ENCODE data around the gene YTHDC1. TPM values are rescaled to one million over a fixed set of nuclear protein-coding genes. Genes with fewer than 3 reads are reported as not detected.
A peak's percentile ranks its signal among the peaks of the same experiment; 100 is the strongest.
"Not testable (repeated sequence)": the region's sequence is repeated elsewhere in the genome, so short reads cannot be mapped to it uniquely, and the experiment has no call there.

YTHDC1 gene
- 10 to 100 TPM; 48.6 to 51.9 TPM for total RNA-seq
- long read RNA-seq, partial matches to known transcripts, result 1 of 2 reads
- long read RNA-seq, other reads (novel, unspliced or antisense), result 1 of 2 reads

- peak; percentile 98 for DNase-seq
- peak; percentile 99 to 100 for ATAC-seq
- intact Hi-C loops (cut with DNase I), result no loop called here
Observed at GRCh38 chr4:68349649-68350360, at the start of gene YTHDC1. TSS of gene YTHDC1 (minus strand) at chr4:68350090. CDS start at chr4:68349753, 337 bp downstream.

DNA sequence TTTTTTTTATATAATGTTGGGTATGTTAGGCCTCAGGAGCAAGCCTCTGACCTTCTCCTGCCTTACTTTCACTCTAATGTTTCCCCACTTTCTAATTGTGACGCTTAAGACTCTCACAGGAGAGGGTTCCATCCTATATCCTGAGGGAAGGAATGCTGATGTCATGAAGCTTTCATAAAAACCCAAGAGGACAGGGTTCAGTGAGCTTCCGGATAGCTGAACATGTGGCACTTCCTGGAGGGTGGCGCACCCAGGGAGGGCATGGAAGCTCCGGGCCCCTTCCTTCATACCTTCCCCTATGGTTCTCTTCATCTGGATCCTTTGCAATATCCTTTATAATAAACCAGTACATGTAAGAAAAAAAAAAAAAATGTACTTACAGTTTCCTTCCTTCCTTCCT, 49.4 kb upstream of the YTHDC1 start:
- no peak for DNase-seq
- intact Hi-C loops (cut with DNase I), result no loop called here
- no peak for ATAC-seq

- intact Hi-C loops (cut with DNase I), result no loop called here
- no peak for ATAC-seq
- no peak for DNase-seq
Observed at GRCh38 chr4:68396756-68397155, 46.9 kb upstream of the YTHDC1 start.

DNA sequence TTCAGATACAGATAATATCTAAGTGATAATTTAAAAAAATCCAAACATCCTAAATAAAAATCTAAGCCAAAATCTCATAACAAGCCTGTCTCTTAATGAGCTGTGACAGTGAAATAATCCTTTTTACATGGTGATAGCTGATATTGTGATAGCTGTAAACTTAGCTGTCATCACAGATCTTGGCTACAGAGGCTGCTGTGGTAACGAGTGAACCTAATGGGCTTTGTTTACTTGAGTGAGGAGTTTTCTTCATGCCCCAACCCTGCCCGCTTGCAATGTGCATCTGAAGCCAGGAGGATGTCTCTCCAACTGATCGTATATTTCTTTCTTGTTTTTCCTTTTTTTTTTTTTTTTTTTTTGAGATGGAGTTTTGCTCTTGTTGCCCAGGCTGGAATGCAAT, 41.5 kb upstream of the YTHDC1 start:
- no peak for ATAC-seq
- no peak for DNase-seq
- intact Hi-C loops (cut with DNase I), result no loop called here

GRCh38 chr4:68390205-68390935, 40.5 kb upstream of the YTHDC1 start:
- ATAC-seq (no peak), DNase-seq (no peak)

DNA sequence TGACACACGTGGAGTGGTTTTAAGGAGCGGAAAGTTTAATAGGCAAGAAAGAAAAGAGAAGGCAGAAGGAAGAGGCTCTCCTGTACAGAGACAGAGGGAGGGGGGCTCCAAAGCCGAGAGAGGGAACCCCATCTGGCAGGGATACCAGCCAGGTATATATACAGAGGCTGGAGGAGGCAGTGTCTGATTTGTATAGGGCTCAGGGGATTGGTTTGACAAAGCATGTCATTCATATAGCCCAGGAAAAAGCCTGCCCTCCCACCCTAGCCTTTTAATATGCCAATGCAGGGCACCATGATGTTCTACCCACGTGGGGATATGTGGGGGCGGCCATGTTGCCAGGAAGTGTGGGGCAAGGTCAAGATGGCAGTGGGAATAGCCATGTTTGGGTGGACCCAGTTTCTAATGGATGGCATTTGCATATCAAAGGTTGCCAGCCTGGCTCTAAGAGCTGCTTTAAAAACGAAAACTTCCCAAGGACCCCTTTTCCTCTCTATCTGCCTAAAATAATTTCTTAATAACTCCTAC, 39.6 kb upstream of the YTHDC1 start:
- ATAC-seq; DNase-seq; intact Hi-C loops (cut with DNase I): not testable (repeated sequence)

More at GRCh38 chr4:68390205-68390935, 40.5 kb upstream of the YTHDC1 start:
- intact Hi-C loops (cut with DNase I), result no loop called here

GRCh38 chr4:68388347-68388865, 38.5 kb upstream of the YTHDC1 start:
- ATAC-seq, result no peak
- intact Hi-C loops (cut with DNase I), result no loop called here
- no peak for DNase-seq

DNA sequence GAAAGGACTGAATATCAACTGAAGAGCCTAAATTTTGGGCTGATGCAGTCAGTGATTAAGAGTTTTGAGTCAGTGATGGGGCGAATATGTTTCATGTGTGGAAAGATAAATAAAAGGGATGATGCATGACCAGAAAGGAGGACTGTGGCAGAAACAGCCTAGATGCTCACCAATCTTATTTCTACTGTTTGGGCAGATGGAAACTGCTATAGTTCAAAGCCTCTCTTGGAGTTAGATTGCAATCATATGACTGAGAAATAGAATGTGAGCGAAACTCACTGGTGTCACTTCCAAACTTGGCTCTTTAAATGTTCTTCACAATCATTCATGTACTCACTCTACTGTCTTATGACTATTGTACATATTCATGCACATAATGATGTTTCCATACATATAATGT, 35.4 kb upstream of the YTHDC1 start:
- intact Hi-C loops (cut with DNase I), result no loop called here
- ATAC-seq, result no peak
- no peak for DNase-seq

GRCh38 chr4:68383115-68383514, 33.2 kb upstream of the YTHDC1 start:
- no peak for ATAC-seq
- intact Hi-C loops (cut with DNase I), result no loop called here
- no peak for DNase-seq

GRCh38 chr4:68378226-68378625, 28.3 kb upstream of the YTHDC1 start:
- no peak for ATAC-seq
- intact Hi-C loops (cut with DNase I), result loop anchor here in 1 of 2 donors (5.0 kb wide), 1 partner anchor 106 kb away; no protein-coding TSS in a partner anchor
- DNase-seq, result no peak

- intact Hi-C loops (cut with DNase I), result loop anchor here (2.0 to 5.0 kb wide), 2 partner anchors 103 to 104 kb away; no protein-coding TSS in a partner anchor
- ATAC-seq, result peak; percentile 56 to 62
- no peak for DNase-seq
Observed at GRCh38 chr4:68375667-68376559, 26.0 kb upstream of the YTHDC1 start.

DNA sequence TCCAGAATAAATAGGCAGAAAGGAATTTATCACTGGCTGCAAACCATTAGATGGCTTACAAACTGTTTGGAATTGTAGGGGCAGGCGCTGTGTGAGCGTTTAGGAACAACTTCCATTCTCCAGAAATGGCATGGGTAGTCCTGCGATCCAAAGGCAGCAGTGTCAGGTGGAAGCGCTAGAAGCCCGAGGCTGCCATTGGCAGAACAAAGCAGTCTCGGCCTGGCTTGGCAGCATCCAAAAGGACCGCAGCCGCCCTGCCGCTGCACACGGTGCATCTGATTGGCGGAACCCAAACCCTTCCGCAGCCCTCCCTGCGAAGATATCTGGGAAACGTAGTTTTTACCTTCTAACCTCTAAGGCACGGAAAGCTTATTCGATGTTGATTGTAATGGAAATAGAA, 23.6 kb upstream of the YTHDC1 start:
- DNase-seq (peak; percentile 85), ATAC-seq (peak; percentile 99 to 100)
- intact Hi-C loops (cut with DNase I), result no loop called here

- ATAC-seq (no peak), DNase-seq (no peak)
- intact Hi-C loops (cut with DNase I), result no loop called here
Observed at GRCh38 chr4:68372588-68372987, 22.7 kb upstream of the YTHDC1 start.

GRCh38 chr4:68369142-68369805, 19.4 kb upstream of the YTHDC1 start:
- intact Hi-C loops (cut with DNase I), result no loop called here
- no peak for ATAC-seq
- no peak for DNase-seq

- no peak for DNase-seq
- no peak for ATAC-seq
- intact Hi-C loops (cut with DNase I), result no loop called here
Observed at GRCh38 chr4:68368691-68369131, 18.8 kb upstream of the YTHDC1 start.

DNA sequence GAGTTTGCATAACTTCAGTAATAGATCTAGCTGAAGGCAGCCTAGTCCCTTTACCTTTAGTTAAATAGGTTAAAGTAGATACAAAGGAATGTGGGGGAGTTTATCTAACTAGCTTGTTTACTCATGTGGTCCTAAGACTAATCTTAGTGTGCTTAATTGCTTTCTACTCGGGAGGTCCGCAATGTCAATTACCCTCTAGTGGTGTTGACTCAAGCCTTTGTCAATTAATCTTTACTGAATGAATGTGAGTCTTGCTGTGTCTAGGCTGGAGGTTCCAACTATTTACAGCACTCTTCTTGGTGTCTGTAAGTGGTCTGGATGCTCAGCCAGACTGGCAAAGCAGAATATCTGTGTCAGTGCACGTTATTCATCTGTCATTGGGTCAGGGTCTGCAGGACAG, 17.9 kb upstream of the YTHDC1 start:
- intact Hi-C loops (cut with DNase I), result no loop called here
- DNase-seq (no peak), ATAC-seq (no peak)

DNA sequence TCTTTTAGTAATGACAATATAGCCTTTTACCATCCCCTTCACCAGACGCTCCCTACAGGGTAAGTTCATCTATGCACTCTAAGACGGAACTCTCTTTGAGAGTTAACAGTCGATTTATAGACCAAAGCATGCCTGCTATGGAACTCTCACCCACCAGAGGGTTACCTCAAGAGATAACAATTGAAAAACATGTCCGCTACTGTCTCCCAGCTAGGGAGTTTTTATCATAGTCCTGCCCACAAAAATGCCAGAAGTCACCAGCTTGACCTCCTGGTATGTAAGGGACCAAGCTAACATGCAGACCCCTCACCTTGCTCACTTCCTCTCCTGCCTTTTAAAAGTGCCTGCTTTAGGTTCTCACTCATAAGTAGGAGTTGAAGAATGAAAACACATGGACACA, 16.7 kb upstream of the YTHDC1 start:
- ATAC-seq, result no peak

DNA sequence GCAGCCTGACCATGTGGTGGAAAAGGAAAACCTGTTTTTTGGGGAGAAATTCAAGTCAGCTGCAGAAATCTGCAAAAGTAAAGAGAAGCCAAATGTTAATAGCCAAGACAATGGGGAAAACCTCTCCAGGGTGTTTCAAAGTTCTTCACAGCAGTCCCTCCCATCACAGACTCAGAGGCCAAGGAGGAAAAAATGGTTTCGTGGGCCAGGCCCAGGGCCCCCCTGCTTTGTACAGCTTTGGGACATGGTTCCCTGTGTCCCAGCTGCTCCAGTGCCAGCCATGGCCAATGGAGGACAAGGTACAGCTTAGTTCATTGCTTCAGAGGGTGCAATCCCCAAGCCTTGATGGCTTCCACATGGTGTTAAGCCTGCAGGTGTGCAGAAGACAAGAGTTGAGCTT, 15.2 kb upstream of the YTHDC1 start:
- ATAC-seq (no peak), DNase-seq (no peak)
- intact Hi-C loops (cut with DNase I), result no loop called here

More for the DNA sequence above, 16.7 kb upstream of the YTHDC1 start:
- intact Hi-C loops (cut with DNase I), result no loop called here
- no peak for DNase-seq
